Astrocyte of the cerebellum (primary cell): ENCODE measurements around the gene SIRPG.

Source experiments
- DNase-seq: peaks from one replicate; pipeline ENCODE4 v3.0.0-alpha.2; 2011; ENCODE audit warnings: low read depth
- H3K4me3 ChIP-seq: 2 replicates; pipeline ENCODE4 v1.5.1; 2011; ENCODE audit warnings: mild to moderate bottlenecking, low read depth, low read length, moderate library complexity
- in situ Hi-C: cut with HindIII; loops from 2 replicates; pipeline ENCODE4 v1.10.0; 2017; ENCODE audit warnings: low sequenced_read_pairs
- TF ChIP-seq, protein P1 (sequence below): IDR thresholded peaks from 2 replicates; pipeline ENCODE4 v1.5.1; 2012; ENCODE audit warnings: low read length, low read depth, moderate library complexity, mild to moderate bottlenecking; ENCODE audit errors: missing control alignments

SIRPG gene

DNA sequence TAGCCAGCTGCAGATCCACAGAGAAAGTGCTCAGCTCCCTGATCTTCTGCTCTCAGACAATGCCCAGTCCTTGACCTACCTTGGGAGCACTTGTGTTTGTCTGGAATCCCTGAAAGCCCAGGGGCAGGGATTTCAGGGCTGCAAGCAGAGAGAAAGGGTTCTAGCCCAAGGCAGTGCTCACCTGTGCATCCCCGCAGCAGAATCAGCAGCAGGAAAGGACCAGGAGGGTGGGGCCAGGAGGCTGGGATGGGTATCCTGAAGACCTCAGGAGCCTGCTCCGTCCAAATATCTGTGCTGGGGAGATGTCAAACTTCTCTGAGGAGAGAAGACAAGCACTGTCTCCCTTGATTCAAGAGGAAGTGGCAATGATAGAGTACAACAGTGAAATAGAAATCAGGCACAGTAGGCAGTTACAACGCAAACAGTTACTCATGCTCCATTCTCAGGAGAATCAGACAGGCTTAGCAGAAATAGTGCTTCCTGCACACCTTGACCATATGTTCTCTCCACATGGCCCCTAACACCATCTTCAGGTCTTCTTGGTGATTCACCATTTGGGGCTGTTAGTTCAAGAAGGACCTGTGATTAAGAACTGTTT, 28.7 kb upstream of the SIRPG start:
- H3K4me3 ChIP-seq = no peak overlapping the region
- in situ Hi-C loops = no loop called here
- no peak for DNase-seq
- TF ChIP-seq, protein P1, sequence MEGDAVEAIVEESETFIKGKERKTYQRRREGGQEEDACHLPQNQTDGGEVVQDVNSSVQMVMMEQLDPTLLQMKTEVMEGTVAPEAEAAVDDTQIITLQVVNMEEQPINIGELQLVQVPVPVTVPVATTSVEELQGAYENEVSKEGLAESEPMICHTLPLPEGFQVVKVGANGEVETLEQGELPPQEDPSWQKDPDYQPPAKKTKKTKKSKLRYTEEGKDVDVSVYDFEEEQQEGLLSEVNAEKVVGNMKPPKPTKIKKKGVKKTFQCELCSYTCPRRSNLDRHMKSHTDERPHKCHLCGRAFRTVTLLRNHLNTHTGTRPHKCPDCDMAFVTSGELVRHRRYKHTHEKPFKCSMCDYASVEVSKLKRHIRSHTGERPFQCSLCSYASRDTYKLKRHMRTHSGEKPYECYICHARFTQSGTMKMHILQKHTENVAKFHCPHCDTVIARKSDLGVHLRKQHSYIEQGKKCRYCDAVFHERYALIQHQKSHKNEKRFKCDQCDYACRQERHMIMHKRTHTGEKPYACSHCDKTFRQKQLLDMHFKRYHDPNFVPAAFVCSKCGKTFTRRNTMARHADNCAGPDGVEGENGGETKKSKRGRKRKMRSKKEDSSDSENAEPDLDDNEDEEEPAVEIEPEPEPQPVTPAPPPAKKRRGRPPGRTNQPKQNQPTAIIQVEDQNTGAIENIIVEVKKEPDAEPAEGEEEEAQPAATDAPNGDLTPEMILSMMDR = no peak

- TF ChIP-seq, protein P1 = no peak
- in situ Hi-C loops = no loop called here
- DNase-seq = no peak
- H3K4me3 ChIP-seq = no peak overlapping the region
These were observed 27.9 kb upstream of the SIRPG start for GRCh38 chr20:1685304-1686052.

DNA sequence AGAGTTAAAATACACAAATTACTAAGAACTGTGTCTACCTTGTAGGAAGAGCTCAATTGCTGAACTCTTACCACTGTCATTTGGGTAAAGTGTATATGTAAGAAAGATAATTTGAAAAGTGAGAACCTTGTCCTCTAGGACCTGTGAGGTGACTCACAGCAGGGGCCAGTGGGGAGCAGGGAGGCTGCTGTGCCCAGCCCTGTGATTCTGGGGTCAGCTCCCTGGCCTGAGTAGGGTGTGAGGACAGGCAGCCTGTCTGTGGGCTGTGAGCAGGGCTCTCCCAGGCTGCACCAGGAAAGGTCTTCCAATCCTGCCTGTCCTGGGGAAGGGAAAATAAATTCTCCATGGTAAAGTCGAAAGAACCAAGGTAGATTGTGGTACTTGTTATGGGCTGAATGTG, 27.3 kb upstream of the SIRPG start:
- in situ Hi-C loops = no loop called here
- TF ChIP-seq, protein P1 = no peak
- no peak for DNase-seq
- no peak overlapping the region for H3K4me3 ChIP-seq

DNA sequence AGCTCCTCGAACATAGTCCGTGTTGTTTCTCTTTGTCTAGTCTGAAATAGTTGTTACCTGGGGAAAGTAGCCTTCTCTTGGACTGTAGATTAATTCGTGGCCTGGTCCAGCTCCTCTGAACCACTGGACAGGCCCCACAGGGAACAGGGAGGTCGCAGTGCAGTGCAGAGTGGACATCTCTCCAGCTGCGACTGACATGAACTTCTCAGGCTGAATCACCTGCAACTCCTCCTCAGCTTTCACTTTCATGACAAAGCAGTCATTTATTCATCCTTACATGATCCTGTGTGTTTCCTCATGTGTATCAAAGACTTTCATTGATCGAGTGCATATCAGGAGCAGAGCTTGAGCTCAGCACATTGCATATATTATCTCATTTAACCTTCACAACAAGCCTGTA, 19.1 kb upstream of the SIRPG start:
- no peak for DNase-seq
- no peak overlapping the region for H3K4me3 ChIP-seq
- in situ Hi-C loops = no loop called here
- TF ChIP-seq, protein P1 = no peak

- in situ Hi-C loops = no loop called here
- TF ChIP-seq, protein P1 = no peak
- DNase-seq = no peak
- H3K4me3 ChIP-seq = no peak overlapping the region
These were observed 17.6 kb upstream of the SIRPG start for GRCh38 chr20:1674990-1675780.

- H3K4me3 ChIP-seq = no peak overlapping the region
- TF ChIP-seq, protein P1 = no peak
- no peak for DNase-seq
- in situ Hi-C loops = no loop called here
These were observed 16.8 kb upstream of the SIRPG start for GRCh38 chr20:1674361-1674760.
